ENCODE measurements around the gene P2RY6.
A peak's percentile ranks its signal among the peaks of the same experiment; 100 is the strongest.

P2RY6 gene

GRCh38 chr11:73239571-73240189 lies 32.5 kb upstream of the P2RY6 start:
- H3K27ac ChIP-seq: no peak overlapping the region

GRCh38 chr11:73240190-73240781 lies 31.9 kb upstream of the P2RY6 start:
- H3K27ac ChIP-seq: no peak overlapping the region
- TF ChIP-seq CTCF (IDR thresholded peaks at IDR 0.05): no peak
- no peak for TF ChIP-seq ZFX (IDR thresholded peaks at IDR 0.05; ENCODE audit: borderline replicate concordance)

More at GRCh38 chr11:73239571-73240189, 32.5 kb upstream of the P2RY6 start:
- TF ChIP-seq CTCF (IDR thresholded peaks at IDR 0.05) (no peak), ZFX (IDR thresholded peaks at IDR 0.05; ENCODE audit: borderline replicate concordance) (no peak)

- H3K27ac ChIP-seq: no peak overlapping the region
- TF ChIP-seq CTCF (IDR thresholded peaks at IDR 0.05) (no peak), ZFX (IDR thresholded peaks at IDR 0.05; ENCODE audit: borderline replicate concordance) (no peak)
Observed at GRCh38 chr11:73241300-73241699, 30.8 kb upstream of the P2RY6 start.

- no peak for TF ChIP-seq ZFX (IDR thresholded peaks at IDR 0.05; ENCODE audit: borderline replicate concordance)
- peak; percentile 95 for TF ChIP-seq CTCF (IDR thresholded peaks at IDR 0.05)
Observed at GRCh38 chr11:73242251-73243092, 29.7 kb upstream of the P2RY6 start.

GRCh38 chr11:73243093-73243485 lies 29.0 kb upstream of the P2RY6 start:
- TF ChIP-seq CTCF (IDR thresholded peaks at IDR 0.05): no peak
- TF ChIP-seq ZFX (IDR thresholded peaks at IDR 0.05; ENCODE audit: borderline replicate concordance): no peak
- no peak overlapping the region for H3K27ac ChIP-seq

More at GRCh38 chr11:73242251-73243092, 29.7 kb upstream of the P2RY6 start:
- no peak overlapping the region for H3K27ac ChIP-seq

GRCh38 chr11:73244589-73245240 lies 27.4 kb upstream of the P2RY6 start:
- TF ChIP-seq CTCF (IDR thresholded peaks at IDR 0.05) (no peak), ZFX (IDR thresholded peaks at IDR 0.05; ENCODE audit: borderline replicate concordance) (no peak)
- H3K27ac ChIP-seq: no peak overlapping the region
